Measurements from ENCODE around the gene ZBTB17.
"Not testable (repeated sequence)": the region's sequence is repeated elsewhere in the genome, so short reads cannot be mapped to it uniquely, and the experiment has no call there.

Gene ZBTB17

GRCh38 chr1:16010837-16011236 lies 34.9 kb upstream of the ZBTB17 start:
- DNase-seq = no peak

- DNase-seq = no peak
Measured at GRCh38 chr1:16009678-16010077, 33.8 kb upstream of the ZBTB17 start.

GRCh38 chr1:16009030-16009460 lies 33.1 kb upstream of the ZBTB17 start:
- peak; percentile 45 for DNase-seq

GRCh38 chr1:16007671-16008341 lies 31.9 kb upstream of the ZBTB17 start:
- DNase-seq = no peak

- no peak for DNase-seq
Measured at GRCh38 chr1:16006552-16007485, 30.9 kb upstream of the ZBTB17 start.

- DNase-seq = no peak
Measured at GRCh38 chr1:16006010-16006409, 30.1 kb upstream of the ZBTB17 start.

GRCh38 chr1:16005597-16005996 lies 29.7 kb upstream of the ZBTB17 start:
- DNase-seq = no peak

GRCh38 chr1:16001274-16001673 lies 25.4 kb upstream of the ZBTB17 start:
- DNase-seq = not testable (repeated sequence)

GRCh38 chr1:15998929-15999328 lies 23.0 kb upstream of the ZBTB17 start:
- no peak for DNase-seq

GRCh38 chr1:15997637-15998280 lies 21.9 kb upstream of the ZBTB17 start:
- no peak for DNase-seq

GRCh38 chr1:15997076-15997585 lies 21.2 kb upstream of the ZBTB17 start:
- DNase-seq = no peak

- DNase-seq = no peak
Measured at GRCh38 chr1:15994590-15995351, 18.9 kb upstream of the ZBTB17 start.

- DNase-seq = no peak
Measured at GRCh38 chr1:15994081-15994480, 18.2 kb upstream of the ZBTB17 start.

GRCh38 chr1:15993666-15994065 lies 17.8 kb upstream of the ZBTB17 start:
- no peak for DNase-seq

- no peak for DNase-seq
Measured at GRCh38 chr1:15992582-15993500, 16.9 kb upstream of the ZBTB17 start.

- DNase-seq = no peak
Measured at GRCh38 chr1:15992187-15992553, 16.3 kb upstream of the ZBTB17 start.

- DNase-seq = no peak
Measured at GRCh38 chr1:15991427-15992186, 15.7 kb upstream of the ZBTB17 start.

GRCh38 chr1:15989776-15990175 lies 13.9 kb upstream of the ZBTB17 start:
- no peak for DNase-seq

GRCh38 chr1:15988856-15989736 lies 13.2 kb upstream of the ZBTB17 start:
- DNase-seq = no peak

All from NCI-H1694 (cell line).